ENCODE results near the gene UBE3B. TPM values are rescaled to one million over a fixed set of nuclear protein-coding genes. Genes with fewer than 3 reads are reported as not detected.

UBE3B gene
- polyA plus RNA-seq, 3 donors: 14.4 to 25.9 (median 18.2) TPM

- Histone ChIP-seq H3K27ac (ENCODE audit: low read depth in 1 of 2, low read length in 2 of 2) (no peak overlapping the region), H3K9me3 (replicated peaks in 1 of 2; ENCODE audit: control insufficient read depth in 1 of 2, insufficient read depth in 1 of 2, low read length in 2 of 2) (no peaks in the 10 kb centered on the region), H3K9ac (ENCODE audit: insufficient read depth, low read length, poor library complexity, severe bottlenecking) (no peak overlapping the region), H4K20me1 (ENCODE audit: insufficient read depth, low read length) (peaks cover 10% of the 10 kb centered on the region), H3K79me2 (ENCODE audit: insufficient read depth, low read length) (peaks cover 14% of the 10 kb centered on the region), H3K27me3 (ENCODE audit: control insufficient read depth in 2 of 2, insufficient read depth in 2 of 2, low read length in 2 of 2) (no peaks in the 10 kb centered on the region), H3K4me3 (replicated peaks in 1 of 3; ENCODE audit: low read depth in 2 of 3, low read length in 3 of 3) (no peak overlapping the region), H3K4me2 (replicated peaks; ENCODE audit: extremely low read depth, low read length, poor library complexity, severe bottlenecking) (no peak overlapping the region), H3K4me1 (ENCODE audit: control insufficient read depth in 1 of 2, insufficient read depth in 2 of 2, low read length in 2 of 2) (peaks cover 5% of the 10 kb centered on the region in 2 donors), H2AFZ (ENCODE audit: insufficient read depth, low read depth, low read length, poor library complexity, severe bottlenecking) (no peak overlapping the region), H3K36me3 (replicated peaks in 1 of 2; ENCODE audit: control insufficient read depth in 1 of 2, insufficient read depth in 2 of 2, low read length in 2 of 2) (peaks cover 81 to 97% of the 10 kb centered on the region in 2 donors)
- H3K27ac Mint-ChIP-seq: no peak overlapping the region
- H3K27me3 Mint-ChIP-seq (ENCODE audit: low read depth in 3 of 3): no peaks in the 10 kb centered on the region
- DNase-seq: no peak
- TF ChIP-seq, protein P1, sequence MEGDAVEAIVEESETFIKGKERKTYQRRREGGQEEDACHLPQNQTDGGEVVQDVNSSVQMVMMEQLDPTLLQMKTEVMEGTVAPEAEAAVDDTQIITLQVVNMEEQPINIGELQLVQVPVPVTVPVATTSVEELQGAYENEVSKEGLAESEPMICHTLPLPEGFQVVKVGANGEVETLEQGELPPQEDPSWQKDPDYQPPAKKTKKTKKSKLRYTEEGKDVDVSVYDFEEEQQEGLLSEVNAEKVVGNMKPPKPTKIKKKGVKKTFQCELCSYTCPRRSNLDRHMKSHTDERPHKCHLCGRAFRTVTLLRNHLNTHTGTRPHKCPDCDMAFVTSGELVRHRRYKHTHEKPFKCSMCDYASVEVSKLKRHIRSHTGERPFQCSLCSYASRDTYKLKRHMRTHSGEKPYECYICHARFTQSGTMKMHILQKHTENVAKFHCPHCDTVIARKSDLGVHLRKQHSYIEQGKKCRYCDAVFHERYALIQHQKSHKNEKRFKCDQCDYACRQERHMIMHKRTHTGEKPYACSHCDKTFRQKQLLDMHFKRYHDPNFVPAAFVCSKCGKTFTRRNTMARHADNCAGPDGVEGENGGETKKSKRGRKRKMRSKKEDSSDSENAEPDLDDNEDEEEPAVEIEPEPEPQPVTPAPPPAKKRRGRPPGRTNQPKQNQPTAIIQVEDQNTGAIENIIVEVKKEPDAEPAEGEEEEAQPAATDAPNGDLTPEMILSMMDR (IDR thresholded peaks at IDR 0.05): no peak
- peaks cover 5% of the 10 kb centered on the region for H3K4me1 Mint-ChIP-seq
- H3K9me3 Mint-ChIP-seq: no peaks in the 10 kb centered on the region
- no CpG with 5 or more reads among the region's 1 CpG for WGBS (ENCODE audit: insufficient coverage)
- H3K4me3 Mint-ChIP-seq: no peak overlapping the region
- intact Hi-C loops (cut with micrococcal nuclease): no loop called here
- peaks cover 87 to 94% of the 10 kb centered on the region in 2 donors for H3K36me3 Mint-ChIP-seq
Observed at GRCh38 chr12:109455706-109456105, 21.7 kb upstream of the UBE3B start.

- H2AFZ ChIP-seq (ENCODE audit: insufficient read depth, low read depth, low read length, poor library complexity, severe bottlenecking): no peak overlapping the region
- H3K4me3 ChIP-seq (replicated peaks in 1 of 3; ENCODE audit: low read depth in 2 of 3, low read length in 3 of 3): no peak overlapping the region
- H3K9me3 Mint-ChIP-seq: no peaks in the 10 kb centered on the region
- peaks cover 34% of the 10 kb centered on the region for H4K20me1 ChIP-seq (ENCODE audit: insufficient read depth, low read length)
- H3K9me3 ChIP-seq (replicated peaks in 1 of 2; ENCODE audit: control insufficient read depth in 1 of 2, insufficient read depth in 1 of 2, low read length in 2 of 2): no peaks in the 10 kb centered on the region
- no peak for DNase-seq
- peaks cover 24% of the 10 kb centered on the region for H3K79me2 ChIP-seq (ENCODE audit: insufficient read depth, low read length)
- intact Hi-C loops (cut with micrococcal nuclease): no loop called here
- peaks cover 28 to 29% of the 10 kb centered on the region in 2 donors for H3K4me1 ChIP-seq (ENCODE audit: control insufficient read depth in 1 of 2, insufficient read depth in 2 of 2, low read length in 2 of 2)
- no peak overlapping the region for H3K4me2 ChIP-seq (replicated peaks; ENCODE audit: extremely low read depth, low read length, poor library complexity, severe bottlenecking)
- H3K27ac ChIP-seq (ENCODE audit: low read depth in 1 of 2, low read length in 2 of 2): no peak overlapping the region
- H3K27ac Mint-ChIP-seq: peak overlapping the region in 2 of 7 donors; percentile 1 to 16
- WGBS (ENCODE audit: insufficient coverage): 100% methylated on average over 1 of the region's 4 CpGs
- peaks cover 29% of the 10 kb centered on the region for H3K4me1 Mint-ChIP-seq
- peaks cover 70 to 82% of the 10 kb centered on the region in 2 donors for H3K36me3 Mint-ChIP-seq
- no peaks in the 10 kb centered on the region for H3K27me3 ChIP-seq (ENCODE audit: control insufficient read depth in 2 of 2, insufficient read depth in 2 of 2, low read length in 2 of 2)
- H3K9ac ChIP-seq (ENCODE audit: insufficient read depth, low read length, poor library complexity, severe bottlenecking): no peak overlapping the region
- H3K27me3 Mint-ChIP-seq (ENCODE audit: low read depth in 3 of 3): no peaks in the 10 kb centered on the region
- peaks cover 59 to 74% of the 10 kb centered on the region in 2 donors for H3K36me3 ChIP-seq (replicated peaks in 1 of 2; ENCODE audit: control insufficient read depth in 1 of 2, insufficient read depth in 2 of 2, low read length in 2 of 2)
- H3K4me3 Mint-ChIP-seq: no peak overlapping the region
- TF ChIP-seq, protein P1 (IDR thresholded peaks at IDR 0.05): no peak
Observed at GRCh38 chr12:109458086-109458485, 19.3 kb upstream of the UBE3B start.

All from CD14-positive monocyte (primary cell).